Renal cortical epithelial cell (primary cell): ENCODE results near the gene C9orf50. TPM values are rescaled to one million over a fixed set of nuclear protein-coding genes. Genes with fewer than 3 reads are reported as not detected.
A peak's percentile ranks its signal among the peaks of the same experiment; 100 is the strongest.
"Not testable (repeated sequence)": the region's sequence is repeated elsewhere in the genome, so short reads cannot be mapped to it uniquely, and the experiment has no call there.

ENCODE experiments used
- DNase-seq: peaks from one replicate; pipeline ENCODE4 v3.0.0-alpha.2; 2011; ENCODE audit warnings: low read depth
- total RNA-seq: library from RNA; depleted of rRNA; stranded (reverse); fragments of >200 nt; gene quantifications from 2 replicates; pipeline ENCODE4 v1.2.3, GENCODE V29; 2014

Gene C9orf50
- total RNA-seq, 1 donor from 2014 or later: 0.05 TPM

GRCh38 chr9:129648092-129648763, 27.3 kb upstream of the C9orf50 start:
- no peak for DNase-seq

GRCh38 chr9:129647635-129648034, 26.7 kb upstream of the C9orf50 start:
- DNase-seq: no peak

- no peak for DNase-seq
Observed at GRCh38 chr9:129646654-129647053, 25.8 kb upstream of the C9orf50 start.

GRCh38 chr9:129646252-129646651, 25.4 kb upstream of the C9orf50 start:
- DNase-seq: no peak

- no peak for DNase-seq
Observed at GRCh38 chr9:129644902-129645301, 24.0 kb upstream of the C9orf50 start.

- DNase-seq: no peak
Observed at GRCh38 chr9:129644365-129644764, 23.5 kb upstream of the C9orf50 start.

- DNase-seq: no peak
Observed at GRCh38 chr9:129643706-129644105, 22.8 kb upstream of the C9orf50 start.

- DNase-seq: peak; percentile 70
Observed at GRCh38 chr9:129641750-129642585, 21.1 kb upstream of the C9orf50 start, which contains the start of gene ASB6. Gene ASB6, minus strand, starts transcription at chr9:129642151. Its CDS starts 152 bp downstream, at chr9:129641999.

- DNase-seq: no peak
Observed at GRCh38 chr9:129640871-129641749, 20.2 kb upstream of the C9orf50 start.

- DNase-seq: peak; percentile 94
Observed at GRCh38 chr9:129640086-129640870, 19.4 kb upstream of the C9orf50 start.

- DNase-seq: no peak
Observed at GRCh38 chr9:129639756-129640085, 18.8 kb upstream of the C9orf50 start.

GRCh38 chr9:129639034-129639630, 18.2 kb upstream of the C9orf50 start:
- no peak for DNase-seq

GRCh38 chr9:129637673-129638439, 17.0 kb upstream of the C9orf50 start:
- no peak for DNase-seq

- DNase-seq: no peak
Observed at GRCh38 chr9:129637102-129637501, 16.2 kb upstream of the C9orf50 start.

GRCh38 chr9:129636343-129636742, 15.4 kb upstream of the C9orf50 start:
- not testable (repeated sequence) for DNase-seq

- DNase-seq: no peak
Observed at GRCh38 chr9:129635099-129636065, 14.5 kb upstream of the C9orf50 start.

GRCh38 chr9:129633848-129634247, 12.9 kb upstream of the C9orf50 start:
- DNase-seq: no peak

- no peak for DNase-seq
Observed at GRCh38 chr9:129633207-129633606, 12.3 kb upstream of the C9orf50 start.

- peak; percentile 16 for DNase-seq
Observed at GRCh38 chr9:129632460-129632859, 11.6 kb upstream of the C9orf50 start.
